Activated gamma-delta T cell treated with anti-CD3 and anti-CD28 coated beads, Interleukin-2, amount 50 U/mL, for 16 hours (primary cell): ENCODE data around the gene ABHD16B.
"Not testable (repeated sequence)": the region's sequence is repeated elsewhere in the genome, so short reads cannot be mapped to it uniquely, and the experiment has no call there.

Experiments used
- DNase-seq: peaks from one replicate; pipeline ENCODE4 v3.0.0-alpha.2; 2020; ENCODE audit warnings: low read depth

The ABHD16B gene

GRCh38 chr20:63855363-63856097 lies 5.8 kb upstream of the ABHD16B start:
- no peak for DNase-seq

GRCh38 chr20:63856098-63856511 lies 5.2 kb upstream of the ABHD16B start:
- DNase-seq: no peak

DNA sequence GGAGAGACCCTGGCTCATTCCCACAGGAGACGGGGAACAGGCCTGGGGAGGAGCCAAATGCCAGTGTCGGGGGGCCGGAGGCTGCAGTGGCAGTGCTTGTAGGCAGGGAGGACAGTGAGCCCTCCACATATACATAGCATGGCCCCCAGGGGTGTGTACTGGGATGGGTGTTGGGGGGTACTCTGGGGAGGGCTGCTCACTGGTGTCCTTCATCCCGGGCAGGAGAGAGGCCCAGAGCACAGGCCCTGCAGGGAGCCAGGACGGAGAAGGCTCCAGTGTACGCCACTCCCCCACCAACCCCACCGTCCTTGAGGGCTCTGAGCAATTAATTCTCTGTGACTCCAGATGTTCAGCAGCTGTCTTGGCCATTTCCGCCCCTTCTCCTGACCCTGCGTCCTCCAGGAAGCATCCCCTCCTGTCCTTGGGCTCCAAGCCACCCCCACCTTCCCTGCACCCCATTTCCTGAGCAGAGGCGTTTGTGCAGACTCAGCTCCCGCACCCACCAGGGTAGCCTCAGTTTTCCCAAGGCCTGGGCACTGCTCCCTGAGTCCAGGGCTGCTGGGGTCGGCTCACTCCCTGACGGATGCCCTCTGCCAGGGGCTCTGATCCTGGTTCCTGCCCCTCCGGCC lies 3.4 kb upstream of the ABHD16B start:
- no peak for DNase-seq

DNA sequence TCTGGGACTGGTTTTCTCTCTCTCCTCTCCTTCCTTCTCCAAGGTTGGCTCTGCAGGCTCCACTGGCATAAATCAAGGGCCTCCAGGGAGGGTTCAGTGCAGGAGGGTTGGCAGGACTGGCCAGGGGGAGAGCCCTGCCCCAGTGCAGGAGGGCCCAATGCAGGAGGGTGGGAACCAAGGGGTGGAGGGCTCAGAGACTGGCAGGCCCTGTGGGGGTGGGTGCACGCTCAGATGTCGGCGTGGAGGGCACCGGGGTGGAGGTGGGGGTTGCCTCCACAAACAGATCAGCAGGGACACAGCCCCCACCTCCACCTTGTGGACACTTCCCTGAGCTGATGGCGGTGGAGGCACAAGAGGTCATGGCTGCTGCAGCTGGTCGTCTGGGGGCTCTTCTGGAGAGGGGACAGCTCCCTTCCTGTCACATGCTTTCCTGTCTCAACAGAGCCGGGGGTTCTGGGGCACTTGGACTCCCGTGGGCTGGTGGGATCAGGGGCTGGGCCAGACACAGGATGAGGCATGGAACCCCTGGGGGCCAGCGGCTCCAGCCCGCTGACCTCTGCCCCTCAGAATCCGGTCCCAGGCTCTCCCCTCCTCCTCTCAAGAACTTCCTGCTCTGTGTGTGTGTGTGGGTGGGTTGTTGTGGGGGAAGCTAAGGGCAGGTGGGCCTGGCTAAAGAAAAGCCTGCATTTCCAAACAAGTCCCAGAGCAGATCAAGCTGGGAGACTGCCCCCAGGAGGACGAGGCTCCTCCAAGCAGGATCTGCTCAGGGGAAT lies 2.7 kb upstream of the ABHD16B start:
- DNase-seq: no peak

DNA sequence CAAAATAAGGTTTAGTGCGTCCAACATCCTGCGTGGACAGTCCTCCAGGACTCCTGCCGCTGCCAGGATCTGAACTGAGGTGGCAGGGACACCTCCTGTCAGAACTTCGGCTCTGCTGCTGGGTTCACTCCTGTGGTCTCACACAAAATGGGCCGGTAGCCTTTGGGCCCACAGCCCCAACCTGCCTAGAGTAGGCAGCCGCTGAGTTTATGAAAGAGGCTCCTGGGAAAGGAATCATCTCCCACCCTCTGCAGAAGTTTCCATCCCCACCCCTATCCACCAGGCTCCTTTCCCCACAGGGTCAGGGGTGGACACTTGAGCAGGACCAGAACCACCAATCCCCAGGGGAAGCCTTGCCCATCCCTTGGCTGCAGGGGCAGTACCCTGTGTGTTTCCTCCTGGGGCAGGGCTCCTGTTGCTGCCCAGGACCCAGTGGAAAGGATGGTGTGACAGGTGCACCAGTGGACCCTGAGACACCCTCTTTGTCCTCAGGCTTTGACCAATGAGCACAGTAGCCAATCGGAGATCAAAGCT lies 2.1 kb upstream of the ABHD16B start:
- DNase-seq: no peak

GRCh38 chr20:63860325-63861051 lies 810 bp upstream of the ABHD16B start:
- DNase-seq: no peak

DNA sequence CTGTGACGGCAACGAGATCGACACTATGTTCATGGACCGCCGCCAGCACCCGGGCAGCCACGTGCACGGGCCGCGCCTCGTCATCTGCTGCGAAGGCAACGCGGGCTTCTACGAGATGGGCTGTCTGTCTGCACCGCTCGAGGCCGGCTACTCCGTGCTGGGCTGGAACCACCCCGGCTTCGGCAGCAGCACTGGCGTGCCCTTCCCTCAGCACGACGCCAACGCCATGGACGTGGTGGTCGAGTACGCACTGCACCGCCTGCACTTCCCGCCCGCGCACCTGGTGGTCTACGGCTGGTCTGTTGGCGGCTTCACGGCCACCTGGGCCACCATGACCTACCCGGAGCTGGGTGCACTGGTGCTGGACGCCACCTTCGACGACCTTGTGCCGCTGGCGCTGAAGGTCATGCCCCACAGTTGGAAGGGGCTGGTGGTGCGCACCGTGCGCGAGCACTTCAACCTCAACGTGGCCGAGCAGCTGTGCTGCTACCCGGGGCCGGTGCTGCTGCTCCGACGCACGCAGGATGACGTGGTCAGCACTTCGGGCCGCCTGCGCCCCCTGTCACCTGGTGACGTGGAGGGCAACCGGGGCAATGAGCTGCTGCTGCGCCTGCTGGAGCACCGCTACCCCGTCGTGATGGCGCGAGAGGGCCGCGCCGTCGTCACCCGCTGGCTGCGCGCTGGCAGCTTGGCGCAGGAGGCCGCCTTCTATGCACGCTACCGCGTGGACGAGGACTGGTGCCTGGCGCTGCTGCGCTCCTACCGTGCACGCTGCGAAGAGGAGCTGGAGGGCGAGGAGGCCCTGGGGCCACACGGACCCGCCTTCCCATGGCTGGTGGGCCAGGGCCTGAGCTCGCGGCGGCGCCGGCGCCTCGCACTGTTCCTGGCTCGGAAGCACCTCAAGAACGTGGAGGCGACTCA lies 943 bp downstream of the ABHD16B start:
- DNase-seq: no peak

DNA sequence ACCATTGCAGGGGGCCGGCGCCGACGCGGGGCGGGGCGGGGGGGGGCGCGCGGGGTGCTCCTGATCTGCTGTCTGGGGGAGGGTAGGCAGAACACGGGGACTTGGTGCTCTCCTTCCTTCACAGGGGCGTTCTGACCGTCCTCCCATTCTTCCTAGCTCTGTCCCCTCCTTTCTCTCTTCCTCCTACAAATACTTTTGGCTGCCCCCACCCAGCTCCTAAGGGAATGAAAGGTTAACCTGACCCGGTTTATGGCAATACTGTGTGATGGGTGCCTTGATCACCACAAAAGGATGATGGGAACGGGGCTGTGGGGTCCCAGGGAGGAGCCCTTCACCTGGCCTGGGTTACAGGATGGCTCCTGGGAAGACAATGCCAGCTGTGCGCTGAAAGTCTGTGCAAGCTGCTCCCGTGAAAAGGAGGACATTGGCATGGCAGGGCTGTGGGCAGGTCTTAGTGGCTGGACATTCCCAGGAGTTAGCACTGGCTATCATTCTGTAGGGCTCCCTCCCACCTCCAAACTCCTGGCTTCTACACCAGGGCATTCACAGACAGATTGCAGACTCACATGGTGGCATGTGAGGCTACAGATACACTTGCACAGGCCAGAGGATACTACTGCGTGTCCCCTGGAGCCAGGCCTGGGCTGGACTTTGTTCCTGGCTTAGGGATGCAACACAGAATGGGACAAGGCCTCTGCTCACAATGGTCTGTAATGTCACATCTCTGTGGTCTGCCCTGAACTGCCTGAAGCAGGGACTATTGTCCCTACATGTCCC lies 1.9 kb downstream of the ABHD16B start:
- DNase-seq: no peak

- DNase-seq: peak; percentile 64
Observed at GRCh38 chr20:63863798-63864544, 2.7 kb downstream of the ABHD16B start.

GRCh38 chr20:63864545-63864977 lies 3.3 kb downstream of the ABHD16B start:
- DNase-seq: no peak

DNA sequence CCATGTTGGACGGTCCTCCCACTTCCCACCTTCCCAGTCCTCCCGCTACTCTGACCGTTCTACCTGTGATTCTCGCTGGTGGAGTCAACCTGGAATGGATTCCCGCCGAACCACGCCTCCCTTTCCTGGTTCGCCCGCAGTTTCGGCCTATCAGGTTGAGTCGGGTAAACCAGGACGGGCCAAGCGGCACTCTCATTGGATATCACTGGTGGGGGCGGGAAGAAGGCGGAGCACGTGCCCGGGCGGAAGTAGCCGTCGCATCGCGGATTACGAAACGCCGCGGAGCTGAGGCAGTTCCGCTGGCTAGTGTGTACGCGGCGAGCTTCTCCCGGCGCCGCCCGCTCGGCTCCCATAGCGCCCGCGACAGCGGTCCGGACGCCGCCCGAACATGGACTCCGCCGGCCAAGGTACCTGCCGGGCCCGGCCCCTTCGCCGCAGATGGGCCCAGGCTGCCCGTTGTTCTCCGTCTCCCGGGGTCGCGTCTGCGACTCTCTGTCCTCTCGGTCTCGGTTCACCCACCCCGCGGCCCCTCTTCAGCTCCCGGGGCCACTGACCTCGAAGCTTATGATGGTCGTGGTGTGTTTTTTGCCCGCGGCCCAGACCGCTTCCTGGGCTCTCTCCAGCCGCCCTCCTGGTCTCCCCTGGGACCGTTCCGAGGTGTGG lies 3.8 kb downstream of the ABHD16B start, which contains the start of gene TPD52L2:
Gene TPD52L2, plus strand, starts transcription at position 293 of the 663 bp plus-strand sequence. Its CDS starts 96 bp downstream, at position 389.
- DNase-seq: peak; percentile 97

- DNase-seq: not testable (repeated sequence)
Observed at GRCh38 chr20:63867042-63867441, 5.7 kb downstream of the ABHD16B start.

DNA sequence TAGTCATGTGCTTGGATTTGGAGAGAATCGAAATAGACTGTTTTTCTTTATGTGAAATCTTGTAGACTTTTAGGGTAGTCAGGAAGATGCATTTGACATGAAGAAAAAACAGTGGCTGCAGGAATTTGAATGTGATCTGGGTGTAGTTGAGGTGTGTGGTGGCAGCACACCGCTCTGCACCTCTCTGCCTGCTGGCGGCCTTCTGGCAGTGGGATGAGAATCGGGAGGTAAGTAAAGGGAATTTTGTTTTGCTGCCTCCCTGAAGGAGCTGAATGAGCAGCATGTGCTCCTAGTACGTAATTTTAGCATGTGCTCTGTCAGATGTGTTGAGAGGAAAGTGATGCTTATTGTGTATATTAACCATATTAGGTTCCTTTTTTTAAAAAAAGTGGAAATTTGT lies 7.0 kb downstream of the ABHD16B start:
- DNase-seq: no peak

GRCh38 chr20:63873477-63873971 lies 12.2 kb downstream of the ABHD16B start:
- DNase-seq: no peak

- DNase-seq: not testable (repeated sequence)
Observed at GRCh38 chr20:63874241-63874640, 12.9 kb downstream of the ABHD16B start.

DNA sequence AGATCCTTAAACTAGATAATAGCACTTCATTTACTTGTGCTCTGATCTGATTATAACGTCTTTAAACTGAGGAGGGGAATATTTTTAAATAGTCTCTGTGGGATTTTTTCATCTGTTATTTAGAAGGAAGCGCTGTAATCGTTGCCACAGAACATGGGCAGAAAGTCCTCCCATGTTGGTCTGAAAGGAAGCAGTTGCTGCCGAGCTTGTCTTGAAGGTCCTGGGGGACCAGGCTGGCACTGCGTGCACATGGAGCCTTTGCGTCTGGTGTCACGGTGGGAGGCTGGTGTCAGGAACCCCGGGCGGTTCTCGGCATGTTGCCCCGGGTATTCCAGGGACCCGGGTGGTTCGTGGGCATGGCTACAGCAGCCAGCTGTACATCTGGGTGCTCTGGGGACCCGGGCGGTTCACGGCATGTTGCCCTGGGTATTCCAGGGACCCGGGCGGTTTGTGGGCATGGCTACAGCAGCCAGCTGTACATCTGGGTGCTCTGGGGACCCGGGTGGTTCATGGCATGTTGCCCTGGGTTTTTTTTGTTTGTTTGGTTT lies 15.3 kb downstream of the ABHD16B start:
- no peak for DNase-seq

DNA sequence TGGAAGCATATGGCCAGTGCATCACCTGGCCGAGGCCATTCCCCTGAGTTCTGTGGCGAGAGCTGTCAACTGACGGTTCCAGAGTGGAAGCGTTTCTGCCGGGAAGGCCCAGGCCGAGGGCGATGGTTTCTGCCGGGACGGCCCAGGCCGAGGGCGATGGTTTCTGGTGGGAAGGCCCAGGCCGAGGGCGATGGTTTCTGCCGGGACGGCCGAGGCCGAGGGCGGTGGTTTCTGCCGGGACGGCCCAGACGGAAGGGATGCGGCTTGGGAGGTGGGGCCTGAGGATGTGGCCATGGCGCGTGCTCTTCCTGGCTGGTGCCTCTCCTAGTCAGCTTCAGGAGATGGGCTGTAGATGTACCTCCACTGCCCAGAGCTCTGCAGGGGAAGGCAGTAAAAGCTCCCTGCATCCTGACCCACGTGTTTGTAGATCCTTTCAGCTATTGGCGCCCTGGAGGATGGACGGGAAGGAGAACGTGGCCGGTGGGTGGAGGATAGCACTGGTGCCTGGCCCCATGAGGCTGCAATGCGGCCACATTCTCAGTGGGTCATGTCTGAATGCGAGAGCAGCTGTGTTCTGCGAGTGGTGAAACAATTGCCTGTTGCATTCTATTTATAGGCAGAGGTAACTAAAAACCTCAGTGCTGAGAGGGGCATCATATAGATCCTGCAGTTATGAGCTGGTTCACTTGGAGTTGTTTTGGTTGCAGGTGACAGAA lies 16.6 kb downstream of the ABHD16B start:
- no peak for DNase-seq
